CD4-positive, alpha-beta T cell treated with Interleukin-6 at 100 ng/mL for 8 hours (primary cell): Measurements from ENCODE around the gene GPR137.

Experiments
- DNase-seq: peaks from one replicate; pipeline ENCODE4 v3.0.0-alpha.2; 2020; ENCODE audit warnings: mixed read lengths, low spot score

The GPR137 gene

DNA sequence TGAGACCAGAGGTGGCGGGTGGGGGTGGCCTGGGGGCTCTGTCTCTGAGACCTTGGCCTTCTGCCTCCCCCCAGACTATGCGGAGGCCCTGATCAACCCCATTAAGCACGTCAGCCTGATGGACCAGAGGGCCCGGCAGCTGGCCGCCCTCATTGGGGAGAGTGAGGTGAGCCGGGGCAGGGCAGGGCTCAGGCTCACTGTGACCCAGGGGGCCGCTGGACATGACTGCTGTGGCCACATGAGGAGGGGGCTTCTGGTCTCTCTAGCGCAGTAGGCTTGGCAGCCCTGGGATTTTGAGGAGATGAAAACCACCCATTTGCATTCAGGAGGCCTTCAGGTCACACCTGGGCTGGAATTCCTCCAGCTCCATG lies 21.7 kb upstream of the GPR137 start:
- no peak for DNase-seq

DNA sequence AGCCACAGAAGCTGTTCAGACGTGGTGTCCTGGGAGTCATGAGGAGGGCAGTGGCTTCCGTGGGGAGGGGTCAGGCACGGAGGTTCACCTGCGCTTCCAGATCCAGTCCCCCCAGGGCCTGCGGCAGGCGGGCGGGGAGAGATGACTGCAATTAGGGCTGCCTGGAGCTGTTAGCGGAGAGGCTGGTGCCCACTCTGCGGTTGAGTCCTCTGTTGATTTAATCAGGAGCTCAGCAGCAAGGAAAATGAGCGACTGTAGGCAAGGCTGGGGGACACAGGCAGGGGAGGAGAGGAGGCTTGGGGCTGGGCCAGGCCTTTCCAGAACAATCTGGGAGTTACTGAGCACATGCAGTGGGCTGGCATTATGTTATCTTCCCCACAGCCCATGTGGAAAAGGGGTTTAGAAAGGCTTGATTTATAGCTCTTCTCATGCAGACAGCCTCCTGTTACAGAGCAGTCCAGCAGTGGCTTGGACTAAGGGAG lies 21.2 kb upstream of the GPR137 start:
- DNase-seq: no peak

- DNase-seq: no peak
Measured at GRCh38 chr11:64265176-64266160, 20.2 kb upstream of the GPR137 start.

GRCh38 chr11:64266339-64266738 lies 19.3 kb upstream of the GPR137 start:
- no peak for DNase-seq

DNA sequence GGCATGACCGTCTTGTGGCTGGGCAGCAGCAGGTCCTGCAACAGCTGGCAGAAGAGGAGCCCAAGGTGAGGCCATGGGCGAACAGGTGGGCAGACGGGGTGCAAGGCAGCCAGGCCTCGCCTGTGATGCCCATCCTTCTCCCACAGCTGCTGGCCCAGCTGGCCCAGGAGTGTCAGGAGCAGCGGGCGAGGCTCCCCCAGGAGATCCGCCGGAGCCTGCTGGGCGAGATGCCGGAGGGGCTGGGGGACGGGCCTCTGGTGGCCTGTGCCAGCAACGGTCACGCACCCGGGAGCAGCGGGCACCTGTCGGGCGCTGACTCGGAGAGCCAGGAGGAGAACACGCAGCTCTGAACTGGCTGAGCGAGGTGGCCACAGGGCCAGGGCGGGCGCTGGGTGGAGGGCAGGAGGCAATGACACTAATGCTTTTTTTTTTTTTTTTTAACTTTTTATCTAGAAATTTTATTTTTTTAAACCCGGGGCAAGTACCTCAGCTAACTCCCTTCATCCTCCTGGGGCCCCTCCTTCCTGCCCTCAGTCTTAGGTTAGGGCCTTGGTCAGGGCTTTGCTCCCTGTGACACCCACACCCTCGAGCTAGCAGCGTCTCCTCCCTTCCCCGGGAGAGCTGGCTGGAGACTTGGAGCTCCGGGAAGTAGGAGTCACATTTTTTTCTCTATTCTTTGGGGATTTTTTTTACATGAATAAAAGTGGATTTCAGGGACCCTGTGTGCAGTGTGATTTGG lies 18.3 kb upstream of the GPR137 start:
- no peak for DNase-seq

DNA sequence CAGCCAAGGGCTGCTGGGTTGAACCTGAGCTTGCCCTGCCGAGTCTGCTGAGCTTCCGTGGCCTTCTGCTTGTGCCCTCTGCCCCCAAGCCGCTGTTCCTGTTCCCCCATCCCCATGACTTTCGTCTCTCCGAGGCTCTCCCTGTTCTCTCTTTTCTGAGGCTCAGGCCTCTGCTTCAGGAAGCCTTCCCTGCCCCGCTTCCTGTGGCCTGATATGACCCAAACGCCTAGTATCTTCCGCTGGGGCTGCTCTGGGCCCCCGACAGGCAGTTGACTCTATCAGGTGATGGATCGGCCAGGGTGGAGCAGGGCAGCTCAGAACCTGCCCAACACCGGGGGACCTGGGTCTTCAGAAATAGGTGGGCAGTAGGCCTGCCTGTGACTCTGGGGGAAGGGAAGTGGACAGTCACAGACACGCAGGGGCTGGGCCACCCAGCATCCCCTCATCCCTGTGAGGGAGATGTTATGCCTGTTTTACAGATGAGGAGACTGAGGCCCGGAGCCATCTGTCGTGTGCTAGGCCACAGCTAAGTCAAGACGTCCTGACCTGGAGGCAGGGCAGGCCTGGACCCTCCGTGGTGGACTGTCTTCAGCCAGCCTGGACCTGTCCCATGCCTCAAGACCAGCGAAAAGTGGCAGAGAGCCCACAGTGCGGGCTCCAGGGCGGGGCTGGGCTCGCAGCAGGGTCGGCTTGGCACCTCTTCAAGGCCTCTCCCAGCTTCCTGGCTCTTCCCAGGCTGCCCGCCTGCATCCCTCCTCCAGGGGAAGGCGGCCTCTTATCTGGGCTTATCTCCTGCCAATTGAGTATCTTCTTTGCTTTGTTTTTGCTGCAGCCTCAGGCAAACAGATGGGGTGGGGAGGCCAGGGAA lies 17.4 kb upstream of the GPR137 start:
- DNase-seq: no peak

- peak; percentile 39 for DNase-seq
Measured at GRCh38 chr11:64268893-64269539, 16.6 kb upstream of the GPR137 start.

- DNase-seq: peak; percentile 98
Measured at GRCh38 chr11:64269540-64270220, 16.0 kb upstream of the GPR137 start.

GRCh38 chr11:64275031-64275800 lies 10.4 kb upstream of the GPR137 start:
- no peak for DNase-seq

- DNase-seq: no peak
Measured at GRCh38 chr11:64275841-64276240, 9.8 kb upstream of the GPR137 start.

- no peak for DNase-seq
Measured at GRCh38 chr11:64276653-64277431, 8.8 kb upstream of the GPR137 start.

- no peak for DNase-seq
Measured at GRCh38 chr11:64278576-64279190, 7.0 kb upstream of the GPR137 start.

- no peak for DNase-seq
Measured at GRCh38 chr11:64281957-64282770, 3.5 kb upstream of the GPR137 start.

GRCh38 chr11:64283092-64283491 lies 2.6 kb upstream of the GPR137 start:
- DNase-seq: no peak

DNA sequence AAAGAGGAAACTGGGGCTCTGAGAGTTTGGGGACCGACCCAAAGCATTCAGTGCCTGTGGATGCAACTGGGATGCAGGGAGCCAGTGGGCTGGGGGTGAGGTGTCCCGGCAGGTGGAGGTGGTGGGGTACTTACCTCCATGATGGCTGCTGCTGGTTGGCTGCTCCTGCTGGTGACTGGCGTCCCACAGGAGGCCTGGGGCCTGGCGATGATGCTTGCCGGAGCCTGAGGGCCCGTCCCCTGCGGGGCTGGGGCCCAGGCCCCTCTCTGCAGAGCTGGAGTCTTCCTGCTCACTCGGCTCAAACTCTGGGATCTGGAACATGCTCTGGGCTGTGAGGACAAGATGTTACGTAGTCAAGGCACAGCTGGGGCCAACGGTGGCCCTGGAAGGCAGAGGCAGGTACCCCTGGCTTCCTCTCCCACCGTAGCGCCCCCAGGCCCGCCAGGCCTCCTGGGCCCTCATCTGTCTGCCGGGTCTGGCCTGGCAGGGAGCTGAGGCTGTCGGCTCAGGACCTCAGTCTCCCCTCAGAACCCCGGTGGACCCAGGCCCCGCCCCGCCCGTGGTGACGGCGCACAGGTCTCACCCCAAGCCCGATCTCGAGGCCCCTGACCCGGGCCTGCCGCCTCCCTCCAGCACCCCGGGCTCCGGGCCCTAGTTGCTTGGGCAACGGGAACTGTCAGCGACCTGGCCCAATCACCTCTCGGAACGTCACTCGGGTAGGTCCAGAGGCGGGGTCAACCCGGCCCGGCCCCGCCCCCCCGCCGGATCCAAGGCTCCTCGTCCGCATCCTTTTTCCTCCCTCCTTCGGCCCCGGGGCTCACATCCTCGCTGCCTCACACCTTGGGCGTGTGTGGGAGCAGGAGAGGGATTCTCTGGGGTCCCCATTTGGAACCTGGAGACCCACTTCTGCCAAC lies 1.3 kb upstream of the GPR137 start, which contains the start of gene BAD:
BAD (minus strand) TSS at position 618 of the 914 bp plus-strand sequence; CDS start at position 321, 297 bp downstream.
- DNase-seq: peak; percentile 93

DNA sequence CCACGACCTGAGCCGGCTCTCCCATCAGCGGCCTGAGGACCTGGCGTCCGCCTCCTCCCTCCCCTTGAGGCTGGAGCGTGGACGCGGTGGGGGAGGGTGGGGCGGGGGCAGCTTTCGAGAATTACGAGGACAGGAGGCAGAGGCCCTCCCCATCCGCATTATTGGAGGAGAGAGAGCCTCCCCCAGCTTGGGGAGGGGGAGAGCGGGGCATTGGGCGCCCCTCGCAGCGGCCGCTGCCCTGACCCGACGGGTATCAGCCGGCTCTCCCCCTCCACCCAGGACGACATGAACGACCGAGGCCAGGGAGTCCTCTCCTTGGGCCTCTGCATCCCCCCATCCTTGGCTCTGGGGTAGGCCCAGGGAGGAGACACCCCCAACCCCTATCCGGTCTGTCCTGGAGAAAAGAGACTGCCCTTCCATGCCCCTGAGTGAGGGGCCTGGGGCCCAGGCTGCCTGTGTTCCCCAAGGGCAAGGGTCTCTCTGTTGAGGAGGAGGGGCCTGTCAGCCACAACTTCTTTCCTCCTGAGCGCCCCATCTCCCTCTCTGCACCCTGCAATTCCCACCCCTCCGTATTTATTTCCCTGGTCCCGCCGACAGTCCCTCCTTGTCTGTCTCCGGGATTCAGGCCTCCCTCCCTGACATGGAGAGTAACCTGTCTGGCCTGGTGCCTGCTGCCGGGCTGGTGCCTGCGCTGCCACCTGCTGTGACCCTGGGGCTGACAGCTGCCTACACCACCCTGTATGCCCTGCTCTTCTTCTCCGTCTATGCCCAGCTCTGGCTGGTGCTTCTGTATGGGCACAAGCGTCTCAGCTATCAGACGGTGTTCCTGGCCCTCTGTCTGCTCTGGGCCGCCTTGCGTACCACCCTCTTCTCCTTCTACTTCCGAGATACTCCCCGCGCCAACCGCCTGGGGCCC lies 495 bp downstream of the GPR137 start:
- DNase-seq: no peak
